Naive thymus-derived CD4-positive, alpha-beta T cell (primary cell): Measurements from ENCODE around the gene HSF2BP. TPM values are rescaled to one million over a fixed set of nuclear protein-coding genes. Genes with fewer than 3 reads are reported as not detected.
"Not testable (repeated sequence)": the region's sequence is repeated elsewhere in the genome, so short reads cannot be mapped to it uniquely, and the experiment has no call there.

Source experiments
- ATAC-seq: fragments of 150-1000 bp; cut with Tn5 transposase; 2 replicates; pipeline ENCODE4 v1.10.0; 2021; ENCODE audit warnings: mild to moderate bottlenecking, moderate library complexity
- CTCF ChIA-PET: fragments of 350-600 bp; sonication (Branson Sonifier 250); formaldehyde crosslinking; loops from one replicate; lab custom pipeline; 2021; ENCODE audit warnings: antibody characterized with exemption; lab: Charles Lee
- POLR2A ChIA-PET: fragments of 350-600 bp; sonication (Branson Sonifier 250); formaldehyde crosslinking; loops from one replicate; lab custom pipeline; 2021; ENCODE audit warnings: antibody characterized with exemption, inconsistent platforms; lab: Charles Lee
- DNase-seq, 9 donors: peaks; one replicate each; pipeline versions ENCODE4 v3.0.0 to v3.0.0-alpha.2; 2020 to 2022; ENCODE audit warnings: mixed read lengths in 1 of 9
- H3K27ac ChIP-seq: one replicate; pipeline ENCODE4 v1.7.0; 2013; ENCODE audit warnings: mild to moderate bottlenecking, low read depth, low read length, moderate library complexity
- H3K27me3 ChIP-seq, 2 donors: one replicate each; pipeline ENCODE4 v1.7.0; 2013; ENCODE audit warnings: low read length in 2 of 2, mild to moderate bottlenecking in 2 of 2, moderate library complexity in 2 of 2; ENCODE audit not compliant: control insufficient read depth in 2 of 2, insufficient read depth in 2 of 2
- H3K36me3 ChIP-seq, 3 experiments: 1 replicate in 2 of 3; 2 replicates in 1 of 3; pipeline ENCODE4 v1.7.0; 2013; ENCODE audit warnings: low read length in 3 of 3, mild to moderate bottlenecking in 3 of 3, moderate library complexity in 1 of 3; ENCODE audit not compliant: insufficient read depth in 3 of 3, control insufficient read depth in 2 of 3
- H3K4me1 ChIP-seq, 2 donors: one replicate each; pipeline ENCODE4 v1.7.0; 2013; ENCODE audit warnings: low read length in 2 of 2, mild to moderate bottlenecking in 2 of 2, moderate library complexity in 1 of 2; ENCODE audit not compliant: control insufficient read depth in 2 of 2, insufficient read depth in 2 of 2
- H3K4me3 ChIP-seq: 2 replicates; pipeline ENCODE4 v1.7.0; 2013; ENCODE audit warnings: mild to moderate bottlenecking, low read length
- H3K9me3 ChIP-seq, 3 experiments: 1 replicate in 2 of 3; 2 replicates in 1 of 3; pipeline ENCODE4 v1.7.0; 2013; ENCODE audit warnings: low read length in 3 of 3; ENCODE audit not compliant: control insufficient read depth in 2 of 3
- H3K27ac Mint-ChIP-seq, 9 donors: one replicate each; pipeline ENCODE4 v1.8.0; 2020 to 2022; ENCODE audit warnings: mixed read lengths in 9 of 9, mild to moderate bottlenecking in 8 of 9, moderate library complexity in 5 of 9, inconsistent platforms in 2 of 9
- H3K27me3 Mint-ChIP-seq, 5 donors: one replicate each; pipeline ENCODE4 v1.8.0; 2021 to 2022; ENCODE audit warnings: mixed read lengths in 5 of 5, mild to moderate bottlenecking in 1 of 5
- H3K36me3 Mint-ChIP-seq, 5 donors: one replicate each; pipeline ENCODE4 v1.8.0; 2020 to 2022; ENCODE audit warnings: mixed read lengths in 5 of 5, mild to moderate bottlenecking in 3 of 5, inconsistent platforms in 1 of 5
- H3K4me1 Mint-ChIP-seq, 7 donors: one replicate each; pipeline ENCODE4 v1.8.0; 2020 to 2022; ENCODE audit warnings: mixed read lengths in 7 of 7, mild to moderate bottlenecking in 3 of 7, inconsistent platforms in 1 of 7
- H3K4me3 Mint-ChIP-seq, 10 donors: one replicate each; pipeline ENCODE4 v1.8.0; 2020 to 2022; ENCODE audit warnings: mild to moderate bottlenecking in 10 of 10, mixed read lengths in 10 of 10, moderate library complexity in 6 of 10, inconsistent platforms in 2 of 10
- H3K9me3 Mint-ChIP-seq, 11 donors: one replicate each; pipeline ENCODE4 v1.8.0; 2020 to 2022; ENCODE audit warnings: mixed read lengths in 11 of 11, mild to moderate bottlenecking in 4 of 11, inconsistent platforms in 1 of 11, moderate library complexity in 1 of 11
- intact Hi-C, 2 donors: fragments of 100-400 bp; cut with micrococcal nuclease; formaldehyde crosslinking; loops; one replicate each; pipeline ENCODE4 v1.15.1; 2023
- polyA plus RNA-seq, 2 donors: library from polyadenylated mRNA; unstranded; fragments of 300-500 nt; fragmentation: Illumina TruSeq; gene quantifications; one replicate each; pipeline ENCODE4 v1.2.3, GENCODE V29; 2021
- total RNA-seq, 6 experiments: library from RNA in 5 of 6; stranded (reverse) in 5 of 6; gene quantifications; 1 replicate in 5 of 6; 2 replicates in 1 of 6; pipeline ENCODE4 v1.2.3 and lab custom pipeline; 2021 to 2026

The HSF2BP gene
- total and polyA plus RNA-seq, 7 experiments from 2014 or later, result 0.28 to 1.4 (median 0.81) TPM

DNA sequence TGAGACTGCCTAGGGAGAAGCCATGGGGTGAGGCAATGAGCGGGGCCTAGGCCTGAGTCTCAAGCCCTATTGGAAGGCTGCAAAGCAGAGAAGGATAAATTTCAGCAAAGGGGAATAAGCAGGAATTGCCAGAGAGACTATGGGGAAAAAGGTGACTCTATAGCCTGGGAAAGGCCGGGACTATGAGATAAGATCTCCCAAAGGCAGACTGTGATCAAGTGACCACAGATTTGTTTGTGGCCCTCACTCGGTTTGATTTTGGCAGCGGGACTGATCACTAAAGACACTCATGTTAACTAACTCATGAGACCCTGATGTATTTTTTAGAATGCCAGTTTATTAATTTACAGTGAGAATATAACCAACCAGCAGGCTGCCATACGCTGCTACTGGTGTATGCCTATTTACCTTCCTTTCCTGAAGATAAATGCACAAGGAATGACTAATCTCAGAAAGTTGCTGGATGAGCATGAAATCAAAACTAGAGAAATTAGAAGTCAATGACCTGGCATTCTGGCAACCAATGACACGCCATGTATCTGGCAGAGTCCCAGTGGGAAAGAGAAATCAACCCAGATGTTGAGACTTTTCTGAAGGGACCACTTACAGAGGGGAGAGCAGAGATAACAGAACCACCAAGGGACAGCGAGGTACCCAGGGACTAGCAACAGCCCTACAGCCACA lies 4.3 kb downstream of the HSF2BP start:
- Mint-ChIP-seq H3K9me3 (no peaks in the 10 kb centered on the region), H3K27me3 (peaks cover 0 to 5% (median 0%) of the 10 kb centered on the region in 5 donors), H3K4me3 (no peak overlapping the region), H3K36me3 (peaks cover 0 to 4% (median 0%) of the 10 kb centered on the region in 5 donors), H3K4me1 (peaks cover 5 to 25% (median 12%) of the 10 kb centered on the region in 7 donors), H3K27ac (peak overlapping the region in 2 of 9 donors; percentile 4 to 34)
- Histone ChIP-seq H3K36me3 (peaks cover 0 to 5% (median 0%) of the 10 kb centered on the region in 3 experiments), H3K27ac (no peak overlapping the region), H3K4me3 (no peak overlapping the region), H3K4me1 (peaks cover 9 to 20% of the 10 kb centered on the region in 2 donors), H3K27me3 (no peaks in the 10 kb centered on the region), H3K9me3 (no peaks in the 10 kb centered on the region)
- ATAC-seq (no peak), DNase-seq (no peak)
- POLR2A ChIA-PET, result no interaction called here
- intact Hi-C loops, result loop anchor here in 1 of 2 donors (5.0 kb wide), 1 partner anchor 48 kb away; no protein-coding TSS in a partner anchor
- CTCF ChIA-PET, result no interaction called here

DNA sequence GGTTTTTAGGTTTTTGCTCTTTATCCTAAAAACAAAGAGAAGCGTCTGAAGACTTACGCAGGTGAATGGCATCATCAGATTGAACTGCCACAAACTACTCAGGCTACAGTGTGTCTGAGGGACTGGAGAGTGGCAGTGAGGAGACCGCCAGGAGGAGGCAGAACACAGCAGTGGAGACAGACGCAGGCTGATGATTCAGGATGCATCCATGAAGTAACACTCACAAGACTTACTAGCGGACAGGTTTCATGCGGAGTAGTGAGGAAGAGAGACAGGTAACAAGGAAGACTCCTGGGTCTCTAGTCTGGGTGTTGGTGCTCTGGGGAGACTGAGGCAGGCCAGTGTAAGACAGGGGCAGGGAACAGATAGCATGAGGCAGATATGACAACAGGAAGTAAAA lies 5.7 kb downstream of the HSF2BP start:
- peaks cover 1 to 14% of the 10 kb centered on the region in 2 donors for H3K4me1 ChIP-seq
- Mint-ChIP-seq H3K4me3 (peak overlapping the region in 1 of 10 donors; percentile 27), H3K36me3 (peaks cover 0 to 4% (median 0%) of the 10 kb centered on the region in 5 donors), H3K27me3 (peaks cover 0 to 7% (median 0%) of the 10 kb centered on the region in 5 donors), H3K9me3 (no peaks in the 10 kb centered on the region), H3K4me1 (peaks cover 5 to 18% (median 11%) of the 10 kb centered on the region in 7 donors), H3K27ac (peak overlapping the region in 1 of 9 donors; percentile 17)
- H3K4me3 ChIP-seq, result no peak overlapping the region
- H3K36me3 ChIP-seq, result no peaks in the 10 kb centered on the region
- intact Hi-C loops, result no loop called here
- ATAC-seq, result no peak
- ChIA-PET CTCF (no interaction called here), POLR2A (no interaction called here)
- DNase-seq, result no peak
- H3K27ac ChIP-seq, result no peak overlapping the region
- H3K9me3 ChIP-seq, result no peaks in the 10 kb centered on the region
- no peaks in the 10 kb centered on the region for H3K27me3 ChIP-seq

DNA sequence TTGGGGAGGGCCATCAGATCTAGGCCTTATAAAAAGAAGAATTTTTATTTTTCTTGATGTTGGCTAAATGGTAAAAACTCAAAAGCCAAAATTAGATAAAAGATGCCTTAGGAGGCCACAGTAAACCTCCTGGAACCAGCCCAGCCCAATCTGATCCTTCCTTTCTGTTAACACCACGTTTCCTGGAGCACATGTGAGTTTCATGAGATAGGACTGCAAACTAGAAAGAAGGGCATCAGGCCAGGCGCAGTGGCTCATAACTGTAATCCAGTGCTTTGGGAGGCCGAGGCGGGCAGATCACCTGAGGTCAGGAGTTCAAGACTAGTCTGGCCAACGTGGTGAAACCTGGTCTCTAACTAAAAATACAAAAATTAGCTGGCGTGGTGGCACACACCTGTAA lies 6.7 kb downstream of the HSF2BP start:
- Histone ChIP-seq H3K27me3 (no peaks in the 10 kb centered on the region), H3K4me3 (no peak overlapping the region), H3K36me3 (no peaks in the 10 kb centered on the region), H3K9me3 (no peaks in the 10 kb centered on the region), H3K27ac (no peak overlapping the region), H3K4me1 (peaks cover 0 to 4% of the 10 kb centered on the region in 2 donors)
- Mint-ChIP-seq H3K9me3 (no peaks in the 10 kb centered on the region), H3K36me3 (peaks cover 0 to 4% (median 0%) of the 10 kb centered on the region in 5 donors), H3K27ac (no peak overlapping the region), H3K4me1 (peaks cover 5 to 14% (median 11%) of the 10 kb centered on the region in 7 donors), H3K27me3 (peaks cover 0 to 16% (median 0%) of the 10 kb centered on the region in 5 donors), H3K4me3 (no peak overlapping the region)
- intact Hi-C loops, result no loop called here
- no peak for DNase-seq
- POLR2A ChIA-PET, result no interaction called here
- ATAC-seq, result no peak
- CTCF ChIA-PET, result no interaction called here

DNA sequence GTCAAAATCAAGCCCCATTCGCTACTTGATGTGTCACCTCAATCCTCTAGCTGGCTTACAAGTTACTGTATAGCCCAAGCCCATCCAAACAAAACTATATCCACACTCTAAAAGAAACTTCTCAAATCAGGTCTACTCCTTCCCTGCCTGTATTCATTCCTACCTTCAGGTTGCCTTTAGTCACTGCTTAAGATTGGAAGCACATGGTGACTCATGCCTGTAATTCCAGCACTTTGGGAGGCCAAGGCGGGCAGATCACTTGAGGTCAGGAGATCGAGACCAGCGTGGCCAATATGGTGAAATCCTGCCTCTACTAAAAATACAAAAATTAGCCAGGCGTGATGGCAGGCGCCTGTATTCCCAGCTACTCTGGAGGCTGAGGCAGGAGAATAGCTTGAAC lies 7.4 kb downstream of the HSF2BP start:
- H3K4me1 Mint-ChIP-seq, H3K4me3 ChIP-seq, intact Hi-C loops, H3K9me3 Mint-ChIP-seq, H3K27ac Mint-ChIP-seq, H3K27me3 ChIP-seq, H3K36me3 ChIP-seq, H3K36me3 Mint-ChIP-seq, CTCF ChIA-PET, H3K27ac ChIP-seq, H3K9me3 ChIP-seq, H3K4me1 ChIP-seq, H3K4me3 Mint-ChIP-seq, DNase-seq, POLR2A ChIA-PET, ATAC-seq: not testable (repeated sequence)
- peaks cover 0 to 19% (median 0%) of the 10 kb centered on the region in 5 donors for H3K27me3 Mint-ChIP-seq

DNA sequence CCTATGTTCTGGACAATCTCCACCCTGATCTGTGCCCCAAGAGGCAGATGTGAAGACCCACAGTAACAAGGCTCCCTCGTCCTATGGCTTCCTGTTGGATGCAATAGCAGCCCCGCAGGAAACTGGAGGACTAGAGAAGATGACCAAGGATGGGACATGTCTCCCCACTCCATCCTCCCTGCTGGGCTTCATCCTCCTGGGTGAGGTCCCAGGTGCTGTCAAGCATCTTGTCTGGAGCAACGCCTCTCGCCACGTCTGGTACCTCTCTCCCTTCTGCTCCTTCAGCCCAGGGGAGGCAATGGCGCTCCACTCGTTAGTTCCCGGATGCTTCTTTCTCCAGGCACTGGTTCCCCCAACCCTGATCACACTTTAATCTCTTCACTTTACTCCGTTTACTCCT lies 11.1 kb downstream of the HSF2BP start:
- no peaks in the 10 kb centered on the region for H3K36me3 Mint-ChIP-seq
- Histone ChIP-seq H3K9me3 (no peaks in the 10 kb centered on the region), H3K27me3 (no peaks in the 10 kb centered on the region), H3K4me1 (peaks cover 0 to 6% of the 10 kb centered on the region in 2 donors), H3K27ac (no peak overlapping the region), H3K4me3 (no peak overlapping the region), H3K36me3 (no peaks in the 10 kb centered on the region)
- DNase-seq (no peak), ATAC-seq (no peak)
- peaks cover 7 to 24% (median 16%) of the 10 kb centered on the region in 7 donors for H3K4me1 Mint-ChIP-seq
- no peak overlapping the region for H3K4me3 Mint-ChIP-seq
- ChIA-PET CTCF (no interaction called here), POLR2A (no interaction called here)
- H3K27ac Mint-ChIP-seq, result peak overlapping the region in 2 of 9 donors; percentile 42 to 57
- H3K27me3 Mint-ChIP-seq, result peaks cover 0 to 22% (median 0%) of the 10 kb centered on the region in 5 donors
- no peaks in the 10 kb centered on the region for H3K9me3 Mint-ChIP-seq
- intact Hi-C loops, result loop anchor here in 1 of 2 donors (5.0 kb wide), 2 partner anchors 51 to 726 kb away; no protein-coding TSS in a partner anchor

DNA sequence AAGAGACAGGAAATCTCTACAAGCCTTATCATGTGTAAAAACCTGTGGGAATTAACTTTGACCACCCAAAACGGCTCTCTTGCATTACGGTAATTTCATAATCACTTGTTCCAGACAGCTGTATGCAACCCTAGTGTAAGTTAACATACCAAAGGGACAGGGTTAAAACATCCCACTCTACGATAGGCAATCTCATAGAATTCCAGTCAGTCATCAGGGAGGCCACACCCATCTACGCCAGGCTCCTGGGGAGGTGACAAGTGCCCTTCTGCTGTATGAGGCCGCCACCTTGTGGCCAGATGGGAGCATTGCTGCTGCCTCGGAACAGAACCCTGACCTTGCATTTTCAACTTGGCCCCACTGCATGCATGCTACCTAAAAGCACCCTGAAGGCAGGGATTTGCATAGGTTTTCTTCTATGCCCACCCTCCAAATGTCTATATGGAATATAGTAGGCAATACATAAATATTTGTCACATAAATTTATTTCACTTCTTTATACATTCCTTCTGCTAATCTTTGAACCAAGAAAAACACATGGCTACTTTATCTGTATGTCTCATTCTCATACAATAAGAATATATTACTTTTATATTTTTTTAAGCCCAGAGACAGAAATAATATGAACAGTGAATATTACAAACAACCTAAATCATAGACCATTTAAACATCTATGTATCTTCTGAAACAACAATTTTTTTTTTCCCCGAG lies 12.6 kb downstream of the HSF2BP start:
- Histone ChIP-seq H3K27ac (no peak overlapping the region), H3K36me3 (no peaks in the 10 kb centered on the region), H3K4me1 (peaks cover 0 to 6% of the 10 kb centered on the region in 2 donors), H3K4me3 (no peak overlapping the region), H3K27me3 (no peaks in the 10 kb centered on the region), H3K9me3 (no peaks in the 10 kb centered on the region)
- intact Hi-C loops, result loop anchor here (1.0 to 5.0 kb wide), 5 partner anchors 14 to 724 kb away; no protein-coding TSS in a partner anchor
- DNase-seq, result peak; percentile 70 to 84 (median 79)
- Mint-ChIP-seq H3K27me3 (peaks cover 0 to 21% (median 0%) of the 10 kb centered on the region in 5 donors), H3K4me1 (peaks cover 7 to 24% (median 16%) of the 10 kb centered on the region in 7 donors), H3K36me3 (no peaks in the 10 kb centered on the region), H3K27ac (peak overlapping the region in 6 of 9 donors; percentile 30 to 88 (median 58)), H3K9me3 (no peaks in the 10 kb centered on the region), H3K4me3 (peak overlapping the region in 4 of 10 donors; percentile 42 to 71 (median 66))
- ATAC-seq, result peak; percentile 100
- CTCF ChIA-PET, result interaction anchor here (1.3 to 1.8 kb wide), 2 partner anchors 35 to 378 kb away, joined by 4 to 6 read pairs; no protein-coding TSS in a partner anchor
- POLR2A ChIA-PET, result no interaction called here
